Spleen (tissue), 7 donors: ENCODE results near the gene MRPS5.

Experiments used
- POLR2A ChIP-seq, 3 donors: fragments of 450-650 bp; IDR thresholded peaks; one replicate each; pipeline ENCODE4 v1.5.1; 2017; ENCODE audit warnings: antibody characterized with exemption in 3 of 3, mild to moderate bottlenecking in 1 of 3
- TF ChIP-seq, protein P1 (sequence below), 11 experiments: fragments of 200-600 bp in 7 of 11; fragments of 450-650 bp in 4 of 11; sonication (generic) in 4 of 11; IDR thresholded peaks in 8 of 11; conservative IDR thresholded peaks in 3 of 11; 1 replicate in 7 of 11; 2 replicates in 4 of 11; pipeline versions ENCODE4 v1.4.0 to v1.8.0; 2016 to 2021; ENCODE audit warnings: antibody characterized with exemption in 11 of 11, inconsistent platforms in 4 of 11, mild to moderate bottlenecking in 1 of 11
- donor health status: DM: no; HTN: no; CAD: no; lungs with moderate emphysema.
- donor health status: DM: no; HTN: no; CAD: no.
- donor health status: DM: no; HTN: no; CAD: no.

DNA sequence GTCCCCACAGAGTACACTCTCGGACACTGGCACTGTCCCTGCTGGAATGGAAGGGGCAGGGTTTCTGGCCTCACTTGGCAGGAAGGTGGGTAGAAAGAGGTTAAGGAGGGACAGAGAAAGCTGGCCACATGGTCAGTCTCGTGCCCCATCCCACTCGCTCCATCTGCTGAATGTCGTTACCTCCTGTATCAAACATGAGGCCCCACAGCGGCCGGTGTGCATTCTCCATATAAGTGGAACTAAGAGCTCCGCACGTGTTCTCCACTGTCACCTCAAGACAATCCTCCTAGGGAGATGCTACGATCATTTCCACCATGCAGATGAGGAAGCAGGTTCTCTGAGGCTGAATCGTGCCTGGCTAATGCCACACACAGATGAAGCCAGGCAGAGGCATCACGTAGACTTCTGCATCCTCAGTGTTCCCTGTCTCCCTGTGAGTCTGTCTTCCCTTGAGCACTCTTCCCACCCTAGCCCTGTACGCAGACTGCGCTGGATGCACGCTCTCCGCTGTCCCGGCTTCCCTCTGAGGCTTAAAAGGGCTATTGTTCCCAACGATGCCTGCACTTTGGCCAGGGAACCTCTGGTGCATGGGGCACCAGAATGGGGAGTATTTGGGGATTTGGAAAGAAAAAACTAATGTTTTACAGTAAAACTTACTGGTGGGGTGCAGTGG, 61.0 kb downstream of the MRPS5 start:
- TF ChIP-seq POLR2A (IDR thresholded peaks at IDR 0.05): no peak
- TF ChIP-seq, protein P1, sequence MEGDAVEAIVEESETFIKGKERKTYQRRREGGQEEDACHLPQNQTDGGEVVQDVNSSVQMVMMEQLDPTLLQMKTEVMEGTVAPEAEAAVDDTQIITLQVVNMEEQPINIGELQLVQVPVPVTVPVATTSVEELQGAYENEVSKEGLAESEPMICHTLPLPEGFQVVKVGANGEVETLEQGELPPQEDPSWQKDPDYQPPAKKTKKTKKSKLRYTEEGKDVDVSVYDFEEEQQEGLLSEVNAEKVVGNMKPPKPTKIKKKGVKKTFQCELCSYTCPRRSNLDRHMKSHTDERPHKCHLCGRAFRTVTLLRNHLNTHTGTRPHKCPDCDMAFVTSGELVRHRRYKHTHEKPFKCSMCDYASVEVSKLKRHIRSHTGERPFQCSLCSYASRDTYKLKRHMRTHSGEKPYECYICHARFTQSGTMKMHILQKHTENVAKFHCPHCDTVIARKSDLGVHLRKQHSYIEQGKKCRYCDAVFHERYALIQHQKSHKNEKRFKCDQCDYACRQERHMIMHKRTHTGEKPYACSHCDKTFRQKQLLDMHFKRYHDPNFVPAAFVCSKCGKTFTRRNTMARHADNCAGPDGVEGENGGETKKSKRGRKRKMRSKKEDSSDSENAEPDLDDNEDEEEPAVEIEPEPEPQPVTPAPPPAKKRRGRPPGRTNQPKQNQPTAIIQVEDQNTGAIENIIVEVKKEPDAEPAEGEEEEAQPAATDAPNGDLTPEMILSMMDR (IDR thresholded peaks at IDR 0.05 in 8 of 11, conservative IDR thresholded peaks at IDR 0.05 in 3 of 11): no peak
